Liver (tissue), 9 donors: ENCODE results near the gene CSPG5. TPM values are rescaled to one million over a fixed set of nuclear protein-coding genes. Genes with fewer than 3 reads are reported as not detected.

Source experiments
- DNase-seq: peaks from one replicate; pipeline ENCODE4 v3.0.0-alpha.2; 2017; ENCODE audit warnings: low spot score
- H3K27ac ChIP-seq, 2 donors: one replicate each; pipeline ENCODE4 v1.7.0; 2013; ENCODE audit warnings: inconsistent platforms in 2 of 2, low read length in 2 of 2, control low read depth in 1 of 2, low read depth in 1 of 2, mild to moderate bottlenecking in 1 of 2
- H3K27me3 ChIP-seq, 4 donors: one replicate each; pipeline versions ENCODE4 v1.6.1 to v1.7.0; 2013; ENCODE audit warnings: low read length in 3 of 4, inconsistent platforms in 1 of 4, mild to moderate bottlenecking in 1 of 4, moderate library complexity in 1 of 4; ENCODE audit not compliant: control insufficient read depth in 4 of 4, insufficient read depth in 4 of 4
- H3K36me3 ChIP-seq, 4 donors: one replicate each; pipeline versions ENCODE4 v1.6.1 to v1.7.0; 2013; ENCODE audit warnings: low read length in 3 of 4, mild to moderate bottlenecking in 3 of 4, low read depth in 1 of 4, moderate library complexity in 1 of 4; ENCODE audit not compliant: control insufficient read depth in 4 of 4, insufficient read depth in 3 of 4
- H3K4me1 ChIP-seq, 4 donors: one replicate each; pipeline versions ENCODE4 v1.6.1 to v1.7.0; 2013; ENCODE audit warnings: low read length in 3 of 4, mild to moderate bottlenecking in 3 of 4, moderate library complexity in 1 of 4; ENCODE audit not compliant: control insufficient read depth in 4 of 4, insufficient read depth in 4 of 4
- H3K4me3 ChIP-seq, 3 donors: one replicate each; pipeline versions ENCODE4 v1.6.1 to v1.7.0; 2013; ENCODE audit warnings: low read length in 3 of 3, control low read depth in 1 of 3, low read depth in 1 of 3, mild to moderate bottlenecking in 1 of 3
- H3K9ac ChIP-seq, 2 donors: one replicate each; pipeline ENCODE4 v1.7.0; 2013; ENCODE audit warnings: low read length in 2 of 2, mild to moderate bottlenecking in 2 of 2, moderate library complexity in 2 of 2, control low read depth in 1 of 2, low read depth in 1 of 2
- H3K9me3 ChIP-seq, 4 donors: one replicate each; pipeline versions ENCODE4 v1.6.1 to v1.7.0; 2013; ENCODE audit warnings: low read length in 3 of 4; ENCODE audit not compliant: control insufficient read depth in 4 of 4
- ATF3 ChIP-seq: IDR thresholded peaks from 2 replicates; pipeline ENCODE4 v1.6.1; 2016; ENCODE audit warnings: antibody characterized with exemption
- CTCF ChIP-seq: fragments of 150-350 bp; IDR thresholded peaks from 2 replicates; pipeline ENCODE4 v1.5.1; 2017; ENCODE audit warnings: improper control_type of control experiment, low read depth, low read length; ENCODE audit not compliant: missing input control
- EGR1 ChIP-seq, 2 donors: IDR thresholded peaks; 2 replicates each; pipeline ENCODE4 v1.6.1; 2016 to 2018; ENCODE audit warnings: antibody characterized with exemption in 2 of 2, low read depth in 2 of 2
- FOXA2 ChIP-seq: IDR thresholded peaks from 2 replicates; pipeline ENCODE4 v1.6.1; 2016; ENCODE audit warnings: antibody characterized with exemption
- HNF4G ChIP-seq: IDR thresholded peaks from 2 replicates; pipeline ENCODE4 v1.6.1; 2016; ENCODE audit warnings: antibody characterized with exemption
- JUND ChIP-seq, 2 donors: IDR thresholded peaks; 2 replicates each; pipeline ENCODE4 v1.6.1; 2016; ENCODE audit warnings: antibody characterized with exemption in 2 of 2
- RXRA ChIP-seq, 2 donors: IDR thresholded peaks; 2 replicates each; pipeline ENCODE4 v1.6.1; 2017 to 2018; ENCODE audit warnings: antibody characterized with exemption in 2 of 2, mild to moderate bottlenecking in 1 of 2
- SP1 ChIP-seq: IDR thresholded peaks from 2 replicates; pipeline ENCODE4 v1.6.1; 2018; ENCODE audit warnings: antibody characterized with exemption, mild to moderate bottlenecking
- TAF1 ChIP-seq: conservative IDR thresholded peaks from 2 replicates; pipeline ENCODE4 v1.6.1; 2016; ENCODE audit warnings: antibody characterized with exemption, mild to moderate bottlenecking
- YY1 ChIP-seq: IDR thresholded peaks from 2 replicates; pipeline ENCODE4 v1.6.1; 2016; ENCODE audit warnings: antibody characterized with exemption, mild to moderate bottlenecking
- ZBTB33 ChIP-seq: IDR thresholded peaks from 2 replicates; pipeline ENCODE4 v1.6.1; 2016; ENCODE audit warnings: antibody characterized with exemption
- WGBS: extraction: QIAGEN DNeasy Blood & Tissue Kit; methylation state at CpG from one replicate; pipeline ENCODE4 v1.1.7; 2013; 5-methylcytosine and 5-hydroxymethylcytosine counted together
- polyA plus RNA-seq, 2 donors: library from polyadenylated mRNA; stranded (reverse) in 1 of 2; unstranded in 1 of 2; fragments of 200-250 nt in 1 of 2; fragments of >200 nt in 1 of 2; fragmentation: Nextera tagmentation in 1 of 2; extraction: Ambion mirVana in 1 of 2; gene quantifications; one replicate each; pipeline versions ENCODE4 v1.2.1 to v1.2.3, GENCODE V29; 2013 to 2015
- total RNA-seq, 2 donors: library from RNA; depleted of rRNA; stranded (reverse); fragments of >200 nt; gene quantifications; one replicate each; pipeline ENCODE4 v1.2.3, GENCODE V29; 2014
- donor health status: healthy.
- donor health status: healthy.
- donor health status: healthy.
- donor health status: healthy.
- donor health status: healthy.

Gene CSPG5
- total and polyA plus RNA-seq, 4 donors, result 0.25 to 0.42 (median 0.33) TPM; not detected in 1

GRCh38 chr3:47588587-47588986 is 9.9 kb upstream of the CSPG5 start:
- peaks cover 7 to 34% (median 32%) of the 10 kb centered on the region in 4 donors for H3K36me3 ChIP-seq
- no peak overlapping the region for H3K27ac ChIP-seq
- DNase-seq, result no peak
- H3K9me3 ChIP-seq, result no peaks in the 10 kb centered on the region
- WGBS, result 97% methylated on average over 4 of the region's 4 CpGs
- no peak overlapping the region for H3K4me3 ChIP-seq
- H3K4me1 ChIP-seq, result no peaks in the 10 kb centered on the region
- no peak for TF ChIP-seq ATF3
- TF ChIP-seq EGR1 (IDR thresholded peaks at IDR 0.05; ENCODE audit: low read depth in 2 of 2), result no peak
- no peak for TF ChIP-seq SP1
- TF ChIP-seq HNF4G, result no peak
- no peaks in the 10 kb centered on the region for H3K27me3 ChIP-seq
- H3K9ac ChIP-seq, result no peak overlapping the region

- DNase-seq, result no peak
- H3K4me1 ChIP-seq, result no peaks in the 10 kb centered on the region
- H3K9ac ChIP-seq, result no peak overlapping the region
- TF ChIP-seq YY1, result no peak
- H3K36me3 ChIP-seq, result peaks cover 7 to 34% (median 32%) of the 10 kb centered on the region in 4 donors
- H3K27me3 ChIP-seq, result no peaks in the 10 kb centered on the region
- 97% methylated on average over 7 of the region's 7 CpGs for WGBS
- no peak overlapping the region for H3K4me3 ChIP-seq
- no peak overlapping the region for H3K27ac ChIP-seq
- H3K9me3 ChIP-seq, result no peaks in the 10 kb centered on the region
Measured at GRCh38 chr3:47588053-47588452, 9.4 kb upstream of the CSPG5 start.

GRCh38 chr3:47586746-47587145 is 8.1 kb upstream of the CSPG5 start:
- WGBS, result 99% methylated on average over 6 of the region's 6 CpGs

More at GRCh38 chr3:47586746-47587145, 8.1 kb upstream of the CSPG5 start:
- Histone ChIP-seq H3K4me3 (no peak overlapping the region), H3K36me3 (peaks cover 7 to 34% (median 30%) of the 10 kb centered on the region in 4 donors), H3K27me3 (no peaks in the 10 kb centered on the region), H3K9me3 (no peaks in the 10 kb centered on the region), H3K27ac (no peak overlapping the region), H3K4me1 (no peaks in the 10 kb centered on the region), H3K9ac (no peak overlapping the region)
- TF ChIP-seq CTCF, result no peak
- no peak for TF ChIP-seq YY1
- no peak for TF ChIP-seq ATF3
- TF ChIP-seq EGR1 (IDR thresholded peaks at IDR 0.05; ENCODE audit: low read depth in 2 of 2), result no peak
- no peak for TF ChIP-seq ZBTB33
- TF ChIP-seq RXRA (IDR thresholded peaks at IDR 0.05), result no peak
- TF ChIP-seq TAF1, result no peak
- TF ChIP-seq JUND (IDR thresholded peaks at IDR 0.05), result no peak
- TF ChIP-seq SP1, result no peak
- no peak for TF ChIP-seq FOXA2
- DNase-seq, result no peak
